ENCODE results near the gene MKKS. TPM values are rescaled to one million over a fixed set of nuclear protein-coding genes. Genes with fewer than 3 reads are reported as not detected.

Gene MKKS
- total and polyA plus RNA-seq, 10 donors, result 10.4 to 18.8 (median 14.0) TPM

- TF ChIP-seq POLR2A (IDR thresholded peaks at IDR 0.05), result no peak
- 11 to 33% (median 15%) methylated on average over 3 of the region's 3 CpGs for WGBS, 5 donors
- Histone ChIP-seq H3K4me1 (peaks cover 0 to 15% (median 10%) of the 10 kb centered on the region in 6 donors), H3K4me3 (no peak overlapping the region), H3K27ac (peak overlapping the region in 2 of 8 donors; percentile 11 to 34), H3K27me3 (replicated peaks in 1 of 7) (no peaks in the 10 kb centered on the region), H3K9me3 (no peaks in the 10 kb centered on the region), H3K36me3 (no peaks in the 10 kb centered on the region)
- intact Hi-C loops (cut with DNase I; ENCODE audit: low total_unique reads), result no loop called here
- DNase-seq, result no peak
Measured at GRCh38 chr20:10447028-10447427, 13.0 kb upstream of the MKKS start.

GRCh38 chr20:10445758-10446157 is 11.7 kb upstream of the MKKS start:
- TF ChIP-seq CTCF (IDR thresholded peaks at IDR 0.05 in 8 of 11, conservative IDR thresholded peaks at IDR 0.05 in 3 of 11), result no peak
- no peak for TF ChIP-seq POLR2A (IDR thresholded peaks at IDR 0.05)
- TF ChIP-seq POLR2AphosphoS5 (IDR thresholded peaks at IDR 0.05), result no peak

GRCh38 chr20:10443936-10444335 is 9.9 kb upstream of the MKKS start:
- Histone ChIP-seq H3K27me3 (replicated peaks in 1 of 7) (no peaks in the 10 kb centered on the region), H3K36me3 (no peaks in the 10 kb centered on the region), H3K4me1 (peaks cover 0 to 15% (median 10%) of the 10 kb centered on the region in 6 donors), H3K9me3 (no peaks in the 10 kb centered on the region), H3K27ac (no peak overlapping the region), H3K4me3 (no peak overlapping the region)
- DNase-seq, result no peak
- no peak for TF ChIP-seq POLR2A (IDR thresholded peaks at IDR 0.05)
- no peak for TF ChIP-seq CTCF (IDR thresholded peaks at IDR 0.05 in 8 of 11, conservative IDR thresholded peaks at IDR 0.05 in 3 of 11)
- TF ChIP-seq POLR2AphosphoS5 (IDR thresholded peaks at IDR 0.05), result no peak
- WGBS, 5 donors, result 69 to 92% (median 83%) methylated on average over 2 of the region's 2 CpGs
- intact Hi-C loops (cut with DNase I; ENCODE audit: low total_unique reads), result no loop called here

More at GRCh38 chr20:10445758-10446157, 11.7 kb upstream of the MKKS start:
- DNase-seq, result no peak
- no peaks in the 10 kb centered on the region for H3K36me3 ChIP-seq
- no peak overlapping the region for H3K4me3 ChIP-seq
- no peaks in the 10 kb centered on the region for H3K27me3 ChIP-seq (replicated peaks in 1 of 7)
- no peaks in the 10 kb centered on the region for H3K9me3 ChIP-seq
- H3K27ac ChIP-seq, result no peak overlapping the region
- intact Hi-C loops (cut with DNase I; ENCODE audit: low total_unique reads), result no loop called here
- H3K4me1 ChIP-seq, result peaks cover 0 to 15% (median 10%) of the 10 kb centered on the region in 6 donors
- 87 to 96% (median 91%) methylated on average over 4 of the region's 4 CpGs for WGBS, 5 donors

- H3K4me1 ChIP-seq, result peaks cover 5 to 25% (median 10%) of the 10 kb centered on the region in 6 donors
- no peak for TF ChIP-seq POLR2A (IDR thresholded peaks at IDR 0.05)
- TF ChIP-seq POLR2AphosphoS5 (IDR thresholded peaks at IDR 0.05), result no peak
- no peak for TF ChIP-seq CTCF (IDR thresholded peaks at IDR 0.05 in 8 of 11, conservative IDR thresholded peaks at IDR 0.05 in 3 of 11)
Measured at GRCh38 chr20:10438217-10438616, 4.2 kb upstream of the MKKS start.

More at GRCh38 chr20:10438217-10438616, 4.2 kb upstream of the MKKS start:
- 72 to 94% (median 82%) methylated on average over 4 of the region's 4 CpGs for WGBS, 5 donors
- DNase-seq, result no peak
- Histone ChIP-seq H3K4me3 (no peak overlapping the region), H3K27me3 (replicated peaks in 1 of 7) (no peaks in the 10 kb centered on the region), H3K27ac (no peak overlapping the region), H3K36me3 (no peaks in the 10 kb centered on the region), H3K9me3 (no peaks in the 10 kb centered on the region)
- intact Hi-C loops (cut with DNase I; ENCODE audit: low total_unique reads), result no loop called here
